Stomach (tissue), 9 donors: ENCODE results near the gene ME3. TPM values are rescaled to one million over a fixed set of nuclear protein-coding genes. Genes with fewer than 3 reads are reported as not detected.

Experiments
- DNase-seq, 2 donors: peaks; one replicate each; pipeline versions ENCODE4 v3.0.0 to v3.0.0-alpha.2; 2013 to 2019
- H3K27ac ChIP-seq, 5 donors: fragments of 200-600 bp in 4 of 5; sonication (generic) in 4 of 5; one replicate each; pipeline ENCODE4 v1.5.1; 2013 to 2019; ENCODE audit warnings: mild to moderate bottlenecking in 1 of 5, moderate library complexity in 1 of 5
- H3K27me3 ChIP-seq, 3 donors: fragments of 200-600 bp; sonication (generic); one replicate each; pipeline ENCODE4 v1.5.1; 2017 to 2019; ENCODE audit warnings: mixed run types in 1 of 3
- H3K36me3 ChIP-seq, 4 donors: fragments of 200-600 bp; sonication (generic); 1 replicate in 3 of 4; 2 replicates in 1 of 4; pipeline ENCODE4 v1.5.1; 2016 to 2019
- H3K4me1 ChIP-seq, 4 donors: fragments of 200-600 bp; sonication (generic); one replicate each; pipeline ENCODE4 v1.5.1; 2016 to 2019
- H3K4me3 ChIP-seq, 4 donors: fragments of 200-600 bp; sonication (generic) in 3 of 4; one replicate each; pipeline ENCODE4 v1.5.1; 2016 to 2019; ENCODE audit warnings: mild to moderate bottlenecking in 1 of 4
- H3K9me3 ChIP-seq, 4 donors: fragments of 200-600 bp; sonication (generic); one replicate each; pipeline ENCODE4 v1.5.1; 2016 to 2019
- EP300 ChIP-seq: sonication (generic); formaldehyde crosslinking; IDR thresholded peaks from one replicate; pipeline ENCODE4 v1.6.1; 2017; ENCODE audit warnings: antibody characterized with exemption
- POLR2A ChIP-seq, 4 donors: fragments of 450-650 bp; IDR thresholded peaks; one replicate each; pipeline ENCODE4 v1.6.1; 2016; ENCODE audit warnings: antibody characterized with exemption in 4 of 4, control low read depth in 2 of 4, mild to moderate bottlenecking in 1 of 4, moderate library complexity in 1 of 4
- POLR2AphosphoS5 ChIP-seq, 3 donors: sonication (generic); formaldehyde crosslinking; IDR thresholded peaks; one replicate each; pipeline ENCODE4 v1.6.1; 2016; ENCODE audit warnings: antibody characterized with exemption in 3 of 3
- WGBS, 5 donors: extraction: QIAGEN DNeasy Blood & Tissue Kit in 3 of 5; methylation state at CpG; one replicate each; pipeline versions ENCODE4 v1.1.5 to v1.1.7; 2013 to 2018; 5-methylcytosine and 5-hydroxymethylcytosine counted together
- intact Hi-C: fragments of 100-400 bp; cut with DNase I; formaldehyde crosslinking; loops from one replicate; pipeline ENCODE4 v1.15.1; 2023; ENCODE audit warnings: low total_unique reads
- polyA plus RNA-seq, 3 donors: library from polyadenylated mRNA; stranded (reverse); fragments of 200-250 nt; gene quantifications; one replicate each; pipeline ENCODE4 v1.2.3, GENCODE V29; 2013
- total RNA-seq, 5 donors: library from RNA; depleted of rRNA; stranded (reverse); fragments of >200 nt; gene quantifications; one replicate each; pipeline versions ENCODE4 v1.1.0 to v1.2.3, GENCODE V29; 2014 to 2016
- TF ChIP-seq, protein P1 (sequence below), 7 experiments: fragments of 450-650 bp in 4 of 7; fragments of 200-600 bp in 3 of 7; sonication (generic) in 3 of 7; IDR thresholded peaks; one replicate each; pipeline ENCODE4 v1.5.1; 2016 to 2019; ENCODE audit warnings: antibody characterized with exemption in 7 of 7, control low read depth in 2 of 7, mild to moderate bottlenecking in 1 of 7
- donor health status: healthy with polysubstance abuse.
- donor health status: Bipolar disorder and iron deficiency.
- donor health status: healthy.

Gene ME3
- total and polyA plus RNA-seq, 8 donors, result 11.2 to 82.1 (median 51.1) TPM

DNA sequence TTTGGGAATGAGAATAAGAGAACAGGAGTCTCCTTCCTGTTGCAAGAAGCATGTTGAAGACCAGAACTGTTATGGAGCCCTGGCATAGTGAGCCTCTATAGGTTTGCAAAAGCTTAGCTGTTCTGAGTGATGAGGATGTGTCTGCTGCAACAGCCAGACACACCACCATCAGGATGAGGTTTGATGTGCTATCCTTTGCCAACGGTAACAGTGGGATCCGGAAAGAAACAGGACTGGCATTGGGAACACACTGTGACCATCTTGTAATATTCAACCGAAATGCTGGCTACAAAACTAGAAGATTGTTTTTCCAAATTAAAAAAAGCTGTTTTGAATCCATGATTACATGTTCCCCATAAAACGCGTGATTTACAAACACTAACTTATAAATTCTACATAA, 117.0 kb downstream of the ME3 start:
- 93 to 98% (median 97%) methylated on average over 5 of the region's 5 CpGs for WGBS, 5 donors
- no peak overlapping the region for H3K4me3 ChIP-seq
- no peaks in the 10 kb centered on the region for H3K27me3 ChIP-seq
- TF ChIP-seq POLR2A (IDR thresholded peaks at IDR 0.05), result no peak
- TF ChIP-seq POLR2AphosphoS5 (IDR thresholded peaks at IDR 0.05), result no peak
- TF ChIP-seq, protein P1, sequence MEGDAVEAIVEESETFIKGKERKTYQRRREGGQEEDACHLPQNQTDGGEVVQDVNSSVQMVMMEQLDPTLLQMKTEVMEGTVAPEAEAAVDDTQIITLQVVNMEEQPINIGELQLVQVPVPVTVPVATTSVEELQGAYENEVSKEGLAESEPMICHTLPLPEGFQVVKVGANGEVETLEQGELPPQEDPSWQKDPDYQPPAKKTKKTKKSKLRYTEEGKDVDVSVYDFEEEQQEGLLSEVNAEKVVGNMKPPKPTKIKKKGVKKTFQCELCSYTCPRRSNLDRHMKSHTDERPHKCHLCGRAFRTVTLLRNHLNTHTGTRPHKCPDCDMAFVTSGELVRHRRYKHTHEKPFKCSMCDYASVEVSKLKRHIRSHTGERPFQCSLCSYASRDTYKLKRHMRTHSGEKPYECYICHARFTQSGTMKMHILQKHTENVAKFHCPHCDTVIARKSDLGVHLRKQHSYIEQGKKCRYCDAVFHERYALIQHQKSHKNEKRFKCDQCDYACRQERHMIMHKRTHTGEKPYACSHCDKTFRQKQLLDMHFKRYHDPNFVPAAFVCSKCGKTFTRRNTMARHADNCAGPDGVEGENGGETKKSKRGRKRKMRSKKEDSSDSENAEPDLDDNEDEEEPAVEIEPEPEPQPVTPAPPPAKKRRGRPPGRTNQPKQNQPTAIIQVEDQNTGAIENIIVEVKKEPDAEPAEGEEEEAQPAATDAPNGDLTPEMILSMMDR (IDR thresholded peaks at IDR 0.05), result no peak
- TF ChIP-seq EP300, result no peak
- no peak for DNase-seq
- H3K9me3 ChIP-seq, result no peaks in the 10 kb centered on the region
- H3K36me3 ChIP-seq, result peaks cover 0 to 18% (median 4%) of the 10 kb centered on the region in 4 donors
- H3K4me1 ChIP-seq, result peaks cover 17 to 46% (median 23%) of the 10 kb centered on the region in 4 donors
- H3K27ac ChIP-seq, result no peak overlapping the region
- intact Hi-C loops, result no loop called here

DNA sequence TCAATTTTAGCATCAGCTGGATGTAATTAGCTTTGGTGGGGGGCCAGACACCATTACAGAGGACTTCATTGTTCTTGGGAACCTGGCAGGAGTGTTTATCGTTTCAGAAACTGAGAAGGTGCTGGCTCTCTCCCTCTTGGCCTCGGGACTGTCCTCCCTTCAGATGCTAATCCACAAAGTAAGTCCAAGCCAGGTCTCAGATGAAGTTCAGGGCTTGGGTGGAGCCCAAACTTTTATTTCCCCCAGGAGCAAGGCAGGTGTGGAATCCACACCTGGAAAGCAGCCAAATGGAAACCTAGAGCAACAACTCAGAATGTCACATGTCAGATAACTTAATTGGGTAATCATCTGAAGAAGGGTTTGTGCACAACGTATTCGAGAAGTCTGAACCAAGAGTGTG, 119.2 kb downstream of the ME3 start:
- intact Hi-C loops, result no loop called here
- 68 to 89% (median 74%) methylated on average over 4 of the region's 4 CpGs for WGBS, 5 donors
- no peak for DNase-seq
- H3K27me3 ChIP-seq, result no peaks in the 10 kb centered on the region
- H3K27ac ChIP-seq, result peak overlapping the region in 1 of 5 donors; percentile 62
- H3K4me1 ChIP-seq, result peaks cover 9 to 36% (median 25%) of the 10 kb centered on the region in 4 donors
- TF ChIP-seq POLR2AphosphoS5 (IDR thresholded peaks at IDR 0.05) (no peak), POLR2A (IDR thresholded peaks at IDR 0.05) (no peak), EP300 (no peak)
- TF ChIP-seq, protein P1 (IDR thresholded peaks at IDR 0.05), result no peak
- H3K9me3 ChIP-seq, result no peaks in the 10 kb centered on the region
- H3K36me3 ChIP-seq, result peaks cover 0 to 18% (median 4%) of the 10 kb centered on the region in 4 donors
- H3K4me3 ChIP-seq, result no peak overlapping the region

DNA sequence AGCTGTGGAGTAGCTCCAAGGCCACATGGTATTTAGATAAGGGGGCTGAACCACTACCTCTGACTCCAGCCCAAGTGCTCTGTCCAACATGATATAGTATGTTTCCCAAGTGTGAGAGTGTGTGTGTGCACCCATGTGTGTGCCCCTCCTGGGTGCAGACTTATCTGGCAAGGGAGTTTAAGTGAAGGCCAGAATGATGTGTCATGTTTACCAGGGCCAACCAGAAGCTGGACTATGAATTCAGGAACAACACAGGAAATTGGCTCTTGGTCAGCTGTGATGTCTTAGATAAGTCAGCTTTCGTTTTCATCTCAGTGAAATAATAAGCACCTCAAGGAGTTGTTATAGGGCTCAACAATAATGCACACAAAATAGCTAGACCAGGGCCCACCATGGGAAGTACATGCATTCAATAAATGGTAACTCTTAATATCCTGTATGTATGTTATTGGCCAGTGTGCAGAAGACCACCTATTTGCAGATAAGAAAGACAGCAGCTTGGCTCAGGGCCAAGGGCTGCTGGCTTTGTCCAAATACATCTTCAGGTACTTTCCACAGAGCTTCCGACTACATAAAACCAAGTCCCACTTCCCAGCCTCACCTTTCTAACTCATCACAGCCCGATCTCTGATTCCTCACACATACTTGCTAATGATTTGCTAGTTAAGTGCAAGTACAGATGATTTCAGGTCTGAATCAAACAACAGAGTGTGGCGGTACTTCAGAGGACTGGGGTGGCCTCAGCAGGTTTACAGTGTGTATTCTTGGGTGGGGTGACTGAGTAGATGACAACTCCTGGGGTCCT, 120.9 kb downstream of the ME3 start:
- H3K27me3 ChIP-seq, result no peaks in the 10 kb centered on the region
- no peaks in the 10 kb centered on the region for H3K9me3 ChIP-seq
- peak overlapping the region; percentile 28 to 72 (median 62) for H3K27ac ChIP-seq
- H3K4me1 ChIP-seq, result peaks cover 9 to 42% (median 31%) of the 10 kb centered on the region in 4 donors
- H3K36me3 ChIP-seq, result peaks cover 0 to 15% (median 4%) of the 10 kb centered on the region in 4 donors
- TF ChIP-seq POLR2AphosphoS5 (IDR thresholded peaks at IDR 0.05), result peak in 2 of 3 donors; percentile 58 to 71
- TF ChIP-seq POLR2A (IDR thresholded peaks at IDR 0.05), result no peak
- peak in 1 of 2 donors; percentile 54 for DNase-seq
- intact Hi-C loops, result no loop called here
- H3K4me3 ChIP-seq, result no peak overlapping the region
- WGBS, 5 donors, result 50 to 64% (median 56%) methylated on average over 4 of the region's 4 CpGs

DNA sequence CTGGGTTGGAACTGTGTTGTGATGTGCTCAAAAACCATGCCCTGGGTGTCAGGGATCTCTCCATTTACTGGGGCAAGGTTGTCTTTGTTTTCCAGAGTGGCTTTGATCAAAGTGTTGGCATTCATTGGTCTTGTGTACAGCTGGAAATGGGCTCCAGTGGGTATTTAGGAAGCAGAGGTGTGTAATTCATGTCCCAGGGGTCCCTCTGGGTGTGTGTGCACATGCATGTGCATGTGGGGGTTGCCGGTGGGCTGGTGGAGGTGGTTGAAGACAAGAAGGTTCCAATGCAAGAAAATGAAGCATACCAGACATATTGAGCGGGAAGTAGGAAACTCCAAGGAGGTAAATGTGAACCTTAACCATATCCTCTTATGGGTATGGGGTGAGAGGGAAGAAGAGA, 121.7 kb downstream of the ME3 start:
- H3K27me3 ChIP-seq, result no peaks in the 10 kb centered on the region
- peaks cover 9 to 42% (median 31%) of the 10 kb centered on the region in 4 donors for H3K4me1 ChIP-seq
- H3K4me3 ChIP-seq, result no peak overlapping the region
- WGBS, 5 donors, result 92 to 98% (median 98%) methylated on average over 2 of the region's 2 CpGs
- DNase-seq, result no peak
- H3K27ac ChIP-seq, result peak overlapping the region; percentile 10 to 72 (median 62)
- TF ChIP-seq POLR2AphosphoS5 (IDR thresholded peaks at IDR 0.05), result no peak
- TF ChIP-seq POLR2A (IDR thresholded peaks at IDR 0.05), result no peak
- TF ChIP-seq, protein P1 (IDR thresholded peaks at IDR 0.05), result no peak
- TF ChIP-seq EP300, result no peak
- intact Hi-C loops, result no loop called here
- peaks cover 0 to 9% (median 4%) of the 10 kb centered on the region in 4 donors for H3K36me3 ChIP-seq
- no peaks in the 10 kb centered on the region for H3K9me3 ChIP-seq
